Activated effector memory CD4-positive, alpha-beta T cell treated with Interleukin-2 at 50 U/mL for 16 hours (primary cell): ENCODE data around the gene GRIK3.

ENCODE experiments used
- DNase-seq: peaks from one replicate; pipeline ENCODE4 v3.0.0-alpha.2; 2020

The GRIK3 gene

GRCh38 chr1:37042506-37042905 lies 8.2 kb upstream of the GRIK3 start:
- DNase-seq: no peak

GRCh38 chr1:37041483-37041882 lies 7.2 kb upstream of the GRIK3 start:
- no peak for DNase-seq

DNA sequence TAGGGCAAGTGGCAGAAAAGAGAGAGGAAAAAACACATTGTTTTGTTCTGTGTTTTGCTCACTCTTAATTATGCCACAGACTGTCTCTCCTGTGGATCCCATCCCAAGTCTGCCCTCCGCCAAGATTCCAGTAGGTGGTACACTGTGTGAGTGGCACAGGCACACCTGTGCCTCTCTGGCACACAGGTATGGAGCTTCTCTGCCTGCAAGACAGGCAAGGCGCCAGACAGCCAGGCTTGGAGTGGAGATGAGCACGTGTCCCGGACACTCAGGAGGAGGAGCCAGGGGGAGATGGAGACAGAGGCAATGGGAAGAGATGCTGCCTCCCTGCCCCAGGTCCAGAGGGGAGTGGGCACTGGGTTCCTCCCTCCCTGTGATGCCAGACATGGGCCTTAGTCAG lies 6.5 kb upstream of the GRIK3 start:
- no peak for DNase-seq

DNA sequence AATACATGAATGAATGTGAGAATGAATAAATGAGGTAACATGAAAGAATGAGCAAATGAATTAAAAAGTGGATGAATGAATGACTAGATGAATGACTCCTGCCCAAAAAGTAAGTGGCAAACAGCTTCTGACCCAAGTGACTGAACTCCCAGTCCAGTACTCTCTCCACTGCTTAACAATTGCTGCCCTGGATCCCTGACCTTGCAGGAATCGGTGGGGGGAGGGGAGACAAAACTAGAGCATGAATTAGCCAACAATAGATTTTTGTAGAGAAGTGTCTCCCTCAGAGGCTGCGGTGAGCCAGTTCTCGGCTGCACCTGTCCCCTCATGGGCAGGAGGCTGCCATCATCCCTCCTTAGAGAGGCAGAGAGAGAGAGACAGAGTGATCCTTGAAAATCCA lies 5.9 kb upstream of the GRIK3 start:
- no peak for DNase-seq

DNA sequence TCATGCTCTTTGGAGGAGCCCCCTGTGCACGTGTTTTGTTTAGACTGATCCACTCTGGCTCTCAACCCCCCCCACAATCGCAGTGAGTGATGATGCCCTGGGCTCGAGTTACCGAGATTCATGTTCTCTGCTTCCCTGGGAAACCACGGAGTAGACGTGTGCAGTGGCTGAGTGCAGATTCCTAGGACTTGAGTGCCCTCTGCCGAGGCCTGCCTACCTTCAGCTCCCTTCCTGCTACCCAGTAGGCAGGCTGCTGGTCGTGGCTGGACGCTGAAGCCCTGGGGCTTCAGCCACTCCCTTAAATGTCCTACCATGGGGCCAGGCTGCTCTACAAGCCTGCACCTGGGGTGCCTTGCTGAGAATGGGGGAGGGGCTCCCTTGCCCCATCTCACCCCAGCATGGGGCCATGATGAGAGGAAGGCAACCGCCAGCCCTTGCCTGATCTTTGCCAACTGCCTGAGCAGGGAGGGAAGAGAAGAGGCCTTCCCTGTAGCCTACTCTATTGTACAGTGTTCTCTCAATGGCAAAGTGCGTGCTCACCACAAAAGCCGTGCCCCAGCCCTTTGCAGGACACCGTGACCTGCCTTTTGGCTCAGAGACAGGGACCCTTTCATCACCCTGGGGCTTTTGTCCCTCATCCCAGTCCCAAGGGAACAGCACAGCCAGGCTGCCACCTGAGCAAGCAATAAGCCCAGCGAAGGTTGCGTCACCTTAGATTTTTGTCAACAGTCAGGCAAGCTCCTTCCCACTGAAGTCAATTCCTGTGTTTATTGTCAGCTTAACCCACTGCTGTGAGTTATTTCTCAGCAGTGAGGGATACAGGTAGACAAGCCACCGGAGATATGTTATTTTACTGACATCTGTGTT lies 4.1 kb upstream of the GRIK3 start:
- DNase-seq: no peak

GRCh38 chr1:37037690-37038089 lies 3.4 kb upstream of the GRIK3 start:
- DNase-seq: no peak

GRCh38 chr1:37036667-37037053 lies 2.3 kb upstream of the GRIK3 start:
- no peak for DNase-seq

- no peak for DNase-seq
Measured at GRCh38 chr1:37035796-37036666, 1.7 kb upstream of the GRIK3 start.

GRCh38 chr1:37035014-37035691 lies 838 bp upstream of the GRIK3 start:
- no peak for DNase-seq

DNA sequence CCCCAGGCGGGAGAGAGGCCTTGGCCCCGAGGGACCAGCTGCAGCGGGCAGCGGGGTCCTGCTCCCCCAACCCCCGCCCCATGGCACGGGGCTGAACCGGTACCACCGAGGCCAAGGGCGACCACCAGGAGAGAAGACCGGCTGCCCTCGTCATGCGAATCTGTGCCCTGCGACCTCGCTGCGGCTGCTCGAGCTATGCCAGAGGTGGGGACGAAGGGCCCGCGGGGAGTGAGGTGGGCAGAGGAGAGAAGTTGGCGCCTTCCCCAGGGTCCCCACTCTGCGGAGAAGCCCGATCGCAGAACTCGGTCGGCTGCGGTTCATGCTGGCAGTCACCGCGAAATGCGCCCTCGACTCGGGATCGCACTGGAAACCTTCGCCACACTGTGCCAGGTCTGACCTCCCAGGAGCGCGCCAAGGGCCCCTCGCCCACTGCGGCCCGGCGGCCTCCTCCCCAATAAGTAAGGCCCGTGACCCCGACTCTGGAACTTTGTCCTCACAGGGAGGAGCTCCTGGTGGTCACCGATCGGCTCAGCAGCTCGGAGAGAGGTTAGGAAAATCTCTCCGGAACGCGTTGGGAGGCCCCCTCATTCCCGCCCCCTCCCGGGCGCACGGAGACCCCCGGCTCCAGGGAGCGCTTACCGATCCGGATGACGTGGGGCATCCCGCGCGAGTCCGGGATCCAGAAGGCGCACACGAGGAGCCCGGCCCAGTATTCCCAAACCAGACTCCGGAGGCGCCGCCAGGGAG lies 787 bp downstream of the GRIK3 start:
- DNase-seq: no peak

GRCh38 chr1:37032660-37033354 lies 1.5 kb downstream of the GRIK3 start:
- no peak for DNase-seq

DNA sequence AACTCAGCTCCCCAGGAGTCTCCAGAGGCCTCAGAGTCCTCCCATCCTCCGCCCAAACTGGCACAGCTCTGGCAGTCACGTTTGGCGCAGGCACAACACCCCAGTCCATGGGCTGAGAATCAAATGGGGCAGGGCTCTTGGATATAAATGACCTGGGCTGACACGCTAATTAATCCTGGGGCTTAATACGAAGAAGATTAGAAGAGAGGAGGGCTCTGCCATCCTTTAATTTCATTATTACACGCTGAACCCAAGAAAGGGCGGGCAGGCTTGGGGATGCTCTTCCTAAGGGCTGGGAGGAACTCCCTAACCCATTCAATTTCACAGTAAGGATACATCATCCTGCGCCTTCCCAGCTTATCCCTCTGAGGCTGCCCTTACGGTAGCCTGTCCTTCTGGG lies 2.4 kb downstream of the GRIK3 start:
- DNase-seq: no peak

GRCh38 chr1:37031429-37031828 lies 2.9 kb downstream of the GRIK3 start:
- no peak for DNase-seq

- no peak for DNase-seq
Measured at GRCh38 chr1:37028981-37029617, 5.2 kb downstream of the GRIK3 start.

- no peak for DNase-seq
Measured at GRCh38 chr1:37021502-37021901, 12.8 kb downstream of the GRIK3 start.

- DNase-seq: no peak
Measured at GRCh38 chr1:37020653-37021277, 13.6 kb downstream of the GRIK3 start.

- no peak for DNase-seq
Measured at GRCh38 chr1:37018510-37018909, 15.8 kb downstream of the GRIK3 start.

GRCh38 chr1:37017720-37018119 lies 16.6 kb downstream of the GRIK3 start:
- DNase-seq: no peak

DNA sequence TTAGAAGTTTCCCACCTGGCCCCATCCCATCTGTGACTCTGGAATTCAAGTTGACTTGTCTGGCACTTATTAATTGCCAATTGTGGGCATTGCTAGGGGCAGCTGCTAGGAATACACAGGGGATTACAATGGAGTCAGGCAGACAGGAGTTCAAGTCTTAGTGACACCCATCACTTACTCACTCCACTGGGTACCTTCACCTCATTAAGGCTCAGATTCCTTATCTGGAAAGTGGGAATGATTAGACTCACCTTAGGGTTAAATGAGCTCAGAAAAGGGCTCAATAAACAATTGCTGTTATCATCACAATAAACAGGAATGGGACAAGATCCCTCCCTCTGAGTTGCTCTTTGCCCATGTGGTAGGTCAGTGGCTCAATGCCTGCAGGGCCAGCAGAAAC lies 18.2 kb downstream of the GRIK3 start:
- DNase-seq: no peak

GRCh38 chr1:37015713-37016112 lies 18.6 kb downstream of the GRIK3 start:
- DNase-seq: no peak

DNA sequence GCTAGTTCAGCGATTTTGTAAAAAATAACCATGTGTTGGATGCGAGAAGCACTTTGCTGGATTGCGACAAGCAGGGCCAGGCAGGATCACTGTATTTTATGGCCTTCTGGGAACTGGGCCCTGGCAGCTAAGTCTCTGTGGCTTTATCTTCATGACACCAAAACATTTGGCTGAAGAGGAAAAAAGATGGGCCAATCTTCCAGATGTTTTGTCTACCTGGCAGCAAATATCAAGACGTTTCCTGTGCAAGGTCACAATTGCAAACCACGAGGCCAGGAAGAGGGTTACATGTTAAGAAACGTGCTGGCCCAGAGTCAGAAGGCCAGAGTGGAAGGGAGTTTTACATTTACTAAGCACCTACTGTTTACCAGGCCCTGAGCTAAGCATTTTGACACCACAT lies 22.1 kb downstream of the GRIK3 start:
- no peak for DNase-seq
